HG03108 (cell line): ENCODE results near the gene ACYP2.
"Not testable (repeated sequence)": the region's sequence is repeated elsewhere in the genome, so short reads cannot be mapped to it uniquely, and the experiment has no call there.

Experiments used
- ATAC-seq: cut with Tn5 transposase; IDR thresholded peaks from one replicate; pipeline ENCODE4 v1.9.1; 2021; ENCODE audit warnings: moderate library complexity; ENCODE audit not compliant: unreplicated experiment

ACYP2 gene

GRCh38 chr2:54097124-54097523 lies 18.3 kb upstream of the ACYP2 start:
- no peak for ATAC-seq

- no peak for ATAC-seq
Observed at GRCh38 chr2:54099370-54099769, 16.0 kb upstream of the ACYP2 start.

- peak; percentile 78 for ATAC-seq
Observed at GRCh38 chr2:54099829-54100585, 15.4 kb upstream of the ACYP2 start.

DNA sequence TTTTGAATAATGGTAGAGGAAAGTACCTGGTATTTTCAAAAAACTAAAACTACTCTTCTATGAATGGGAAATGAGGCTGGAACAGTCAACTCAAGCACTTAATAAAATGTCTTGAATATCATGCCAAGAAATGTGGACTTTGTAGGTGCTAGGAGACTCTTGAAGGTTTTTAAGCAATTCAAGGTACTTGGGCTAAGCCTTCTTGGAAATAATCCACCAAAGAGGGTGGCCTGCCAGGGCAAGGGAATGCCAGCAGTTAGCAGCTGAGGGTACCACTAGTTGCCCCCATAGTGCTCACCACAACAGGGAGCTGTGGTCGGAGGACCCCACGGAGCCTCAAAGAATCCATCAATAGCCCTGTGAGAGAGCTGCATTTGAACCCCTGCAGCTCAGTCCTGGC lies 14.6 kb upstream of the ACYP2 start:
- ATAC-seq = no peak

DNA sequence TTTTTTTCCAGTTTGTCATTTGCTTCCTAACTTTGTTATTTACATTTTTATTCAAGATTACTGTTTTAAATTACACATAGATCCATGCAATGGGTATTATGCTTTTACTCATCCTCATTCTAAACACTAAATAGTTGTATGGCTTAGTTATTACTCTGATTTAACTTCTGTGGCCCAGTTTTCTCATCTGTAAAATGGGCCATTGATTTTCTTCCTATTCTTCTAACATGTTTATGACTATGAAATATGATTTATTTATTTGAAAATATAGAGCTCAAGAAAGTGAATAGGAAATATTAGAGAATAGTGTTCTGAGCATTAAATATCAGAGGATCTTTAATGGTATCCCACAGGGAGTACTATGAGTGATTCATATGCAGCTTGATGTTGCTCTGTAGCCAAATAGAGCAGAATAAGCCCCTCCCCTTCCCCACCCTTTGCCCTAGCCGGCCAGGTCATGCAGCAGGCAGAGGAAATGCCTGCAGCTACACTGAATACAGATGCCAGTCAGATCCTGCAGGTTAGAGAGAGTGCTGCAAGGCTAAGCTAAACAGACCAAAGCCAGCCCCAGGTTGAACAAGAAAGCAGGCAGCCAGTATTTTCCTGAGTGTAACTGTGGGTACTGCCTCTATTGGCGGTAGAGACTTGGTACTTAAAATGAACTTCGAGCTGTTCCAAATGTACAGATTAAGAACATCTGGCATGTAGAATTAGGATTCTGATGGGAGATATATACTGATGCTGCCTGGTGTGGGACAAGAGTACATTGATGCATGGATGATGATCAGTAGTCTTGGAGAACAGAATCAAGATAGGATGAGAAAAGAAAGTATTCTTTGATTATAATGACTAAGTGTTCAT lies 11.7 kb upstream of the ACYP2 start:
- peak; percentile 44 for ATAC-seq

DNA sequence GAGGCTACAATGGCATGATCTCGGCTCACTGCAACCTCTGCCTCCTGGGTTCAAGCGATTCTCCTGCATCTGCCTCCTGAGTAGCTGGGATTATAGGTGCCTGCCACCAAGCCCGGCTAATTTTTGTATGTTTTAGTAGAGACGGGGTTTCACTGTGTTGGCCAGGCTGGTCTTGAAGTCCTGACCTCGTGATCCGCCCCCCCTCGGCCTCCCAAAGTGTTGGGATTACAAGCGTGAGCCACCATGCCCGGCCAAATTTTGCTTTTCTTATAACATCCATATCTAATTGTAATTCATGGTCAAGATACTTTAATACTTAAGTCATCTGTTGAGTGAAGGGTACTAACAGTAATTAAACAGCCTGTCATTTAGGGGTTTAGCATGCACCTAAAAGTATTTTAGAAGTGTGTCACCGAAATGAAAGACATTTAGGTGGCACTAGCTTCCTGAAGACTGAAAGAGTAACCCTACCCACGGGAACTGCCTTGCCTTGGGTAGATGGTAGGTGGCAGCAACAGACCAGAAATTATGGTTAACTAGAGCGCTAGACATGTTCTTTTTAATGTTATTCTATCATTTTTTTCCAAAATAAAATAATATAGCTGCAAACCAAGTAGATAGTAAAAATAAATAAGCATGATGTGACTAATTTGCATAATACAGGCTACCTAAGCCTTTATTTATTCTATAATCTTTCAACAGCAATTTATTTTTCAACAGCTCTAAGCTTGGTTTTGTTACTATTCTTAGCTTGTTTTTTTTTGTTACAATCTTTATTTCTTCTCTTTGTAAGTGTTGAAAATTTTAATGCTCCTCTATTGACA lies 8.6 kb upstream of the ACYP2 start:
- ATAC-seq = peak; percentile 62

DNA sequence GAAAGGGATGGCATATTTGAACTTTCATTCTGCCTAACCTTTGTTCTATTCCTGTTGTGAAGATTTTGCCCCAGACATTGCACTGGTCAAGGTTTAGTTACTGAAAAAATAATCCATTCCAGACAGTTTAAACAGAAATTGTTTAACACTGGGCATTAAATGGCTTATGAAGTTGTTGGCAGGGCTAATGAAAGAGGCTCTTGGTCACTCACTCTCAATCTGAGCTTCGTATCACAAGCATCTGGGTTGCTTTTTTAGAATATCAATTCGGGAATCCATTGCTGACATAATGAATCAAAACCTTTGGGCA lies 8.0 kb upstream of the ACYP2 start:
- ATAC-seq = no peak

GRCh38 chr2:54107903-54108615 lies 7.4 kb upstream of the ACYP2 start:
- no peak for ATAC-seq

- no peak for ATAC-seq
Observed at GRCh38 chr2:54109848-54110247, 5.6 kb upstream of the ACYP2 start.

DNA sequence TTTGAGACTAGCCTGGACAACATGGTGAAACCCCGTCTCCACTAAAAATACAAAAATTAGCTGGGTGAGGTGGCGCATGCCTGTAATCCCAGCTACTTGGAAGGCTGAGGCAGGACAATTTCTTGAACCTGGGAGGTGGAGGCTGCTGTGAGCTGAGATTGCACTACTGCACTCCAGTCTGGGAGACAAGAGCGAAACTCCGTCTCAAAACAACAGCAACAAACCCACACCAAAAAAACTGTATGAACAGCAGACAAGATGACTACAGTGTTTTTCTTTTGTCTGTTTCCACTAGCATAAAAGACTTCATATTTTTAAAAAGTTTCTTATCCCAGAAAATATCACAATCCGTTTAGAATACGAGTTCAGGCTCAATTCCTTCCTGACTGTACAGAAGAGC lies 936 bp upstream of the ACYP2 start:
- not testable (repeated sequence) for ATAC-seq

DNA sequence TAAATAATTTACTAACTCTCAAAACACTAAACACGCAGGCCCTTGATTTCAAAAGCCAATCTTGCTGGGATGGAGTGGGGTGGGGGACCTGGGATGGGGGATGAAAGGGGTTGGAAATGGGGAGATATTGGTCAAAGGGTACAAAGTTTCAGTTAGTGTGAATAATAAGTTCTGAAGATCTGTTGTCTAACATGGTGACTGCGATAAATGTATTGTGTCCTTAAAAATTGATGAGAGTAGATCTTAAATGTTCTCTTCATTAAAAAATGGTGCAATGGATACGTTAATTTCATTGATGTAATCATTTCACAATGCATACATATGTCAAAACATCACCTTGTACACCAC lies 505 bp upstream of the ACYP2 start:
- no peak for ATAC-seq

DNA sequence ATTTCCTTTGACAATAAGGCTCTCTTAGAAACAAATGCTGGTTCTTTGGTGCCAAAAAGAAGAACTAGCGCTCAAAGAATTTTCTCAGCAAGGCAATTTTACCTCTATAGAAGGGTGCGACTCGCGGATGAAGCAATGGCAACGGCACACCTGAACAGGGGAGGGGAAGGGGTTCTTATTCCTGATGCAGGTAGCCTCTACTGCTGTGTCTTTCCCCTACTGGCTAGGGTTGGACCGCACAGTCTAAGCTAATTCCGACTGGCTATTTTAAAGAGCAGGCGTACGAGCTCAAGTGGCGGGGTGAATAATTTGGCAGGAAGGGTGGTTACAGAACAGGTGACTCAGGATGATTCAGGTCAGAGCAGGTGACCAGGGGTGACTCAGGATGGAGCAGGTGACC lies 1.2 kb downstream of the ACYP2 start:
- not testable (repeated sequence) for ATAC-seq

DNA sequence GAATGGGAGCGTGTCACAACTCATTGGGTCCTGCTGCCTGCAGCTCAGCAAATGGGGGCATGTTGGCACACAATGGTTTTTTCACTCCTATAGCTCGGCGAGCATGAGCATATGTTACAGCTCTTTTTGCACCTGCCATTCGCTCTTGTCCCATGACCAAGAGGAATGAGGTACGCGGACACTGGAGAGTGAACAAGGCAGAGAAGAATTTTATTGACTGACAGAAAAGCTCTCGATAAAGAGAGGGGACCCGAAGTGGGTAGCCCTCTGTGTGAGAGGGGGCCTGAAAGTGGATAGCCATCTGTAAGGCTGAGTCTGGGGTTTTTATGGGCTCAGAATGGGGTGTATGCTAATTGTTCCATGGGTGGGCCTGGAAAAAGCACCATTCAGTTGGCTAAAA lies 5.5 kb downstream of the ACYP2 start:
- ATAC-seq = no peak

DNA sequence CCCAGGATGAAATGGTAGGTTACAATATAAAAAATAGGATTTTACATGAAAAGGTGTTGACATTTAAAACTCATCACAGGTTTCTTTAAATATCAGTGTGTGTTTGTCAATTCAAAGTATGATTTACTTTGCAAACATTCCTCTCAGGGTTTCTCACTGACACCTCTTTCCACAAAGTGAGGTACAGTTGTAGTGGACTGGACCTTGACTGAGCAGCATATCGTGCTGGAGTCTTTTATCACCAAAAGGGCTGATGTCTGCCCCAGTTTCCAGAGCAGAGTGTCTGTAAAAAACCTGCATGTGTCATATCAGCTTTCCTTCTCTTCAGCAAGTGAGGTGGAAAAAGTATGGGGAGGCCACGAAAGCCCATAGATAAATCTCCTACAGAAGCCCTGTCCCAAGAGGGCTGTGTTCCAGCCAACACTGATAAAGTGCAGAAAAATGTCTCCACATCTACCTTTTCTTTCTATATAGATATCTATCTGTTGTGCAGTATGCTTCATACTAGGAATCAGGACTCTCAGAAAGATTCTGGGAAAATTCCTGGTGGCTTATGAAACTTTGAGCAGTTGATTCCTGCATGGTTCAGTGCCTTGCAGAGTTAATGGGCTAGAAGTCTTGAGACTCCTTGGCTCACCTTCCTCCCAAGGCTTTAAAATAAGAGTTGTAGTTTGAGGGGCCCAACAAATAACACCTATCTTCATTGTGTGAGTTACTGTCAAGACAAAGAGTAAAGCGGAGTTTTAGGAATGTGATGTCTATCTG lies 6.9 kb downstream of the ACYP2 start:
- ATAC-seq = no peak

DNA sequence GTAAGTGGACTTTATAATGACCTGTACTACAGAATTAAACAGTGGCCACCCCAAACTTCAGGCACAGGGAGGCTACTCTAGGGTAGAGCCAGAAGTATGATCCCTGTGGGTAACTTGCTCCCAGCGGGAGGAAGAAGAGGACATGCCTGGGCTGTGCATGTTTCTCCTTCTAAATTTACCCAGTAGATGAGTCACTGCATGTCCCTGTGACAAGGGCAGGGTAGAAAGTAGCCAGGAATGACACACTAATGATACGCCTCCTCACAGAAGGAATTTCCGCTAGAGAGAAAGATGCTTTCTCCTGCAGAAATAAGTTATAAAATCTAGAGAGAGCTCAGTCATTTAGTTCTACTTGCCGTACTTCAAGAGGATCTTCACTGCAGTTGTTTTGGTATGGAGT lies 7.5 kb downstream of the ACYP2 start:
- ATAC-seq = no peak

GRCh38 chr2:54127174-54127573 lies 11.8 kb downstream of the ACYP2 start:
- not testable (repeated sequence) for ATAC-seq

DNA sequence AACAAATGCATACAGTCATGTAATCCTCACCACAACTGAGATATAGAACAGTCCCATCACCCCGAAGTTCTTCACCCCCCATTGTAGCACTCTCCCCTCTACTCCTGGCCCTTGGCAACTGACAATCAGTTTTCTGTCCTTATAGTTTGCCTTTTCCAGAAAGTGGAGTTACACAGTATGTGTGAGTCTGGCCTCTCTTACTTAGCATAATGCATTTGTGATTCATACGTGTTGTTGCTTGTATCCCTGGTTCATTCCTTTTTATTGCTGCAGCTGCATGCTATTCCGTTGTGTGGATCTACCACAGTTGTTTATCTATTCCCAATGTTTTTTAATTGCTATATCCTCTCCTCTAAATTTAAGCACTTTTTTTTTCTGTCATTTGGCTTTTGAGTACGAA lies 17.6 kb downstream of the ACYP2 start:
- no peak for ATAC-seq

- ATAC-seq = no peak
Observed at GRCh38 chr2:54139210-54139609, 23.8 kb downstream of the ACYP2 start.

- ATAC-seq = no peak
Observed at GRCh38 chr2:54143780-54144179, 28.4 kb downstream of the ACYP2 start.

DNA sequence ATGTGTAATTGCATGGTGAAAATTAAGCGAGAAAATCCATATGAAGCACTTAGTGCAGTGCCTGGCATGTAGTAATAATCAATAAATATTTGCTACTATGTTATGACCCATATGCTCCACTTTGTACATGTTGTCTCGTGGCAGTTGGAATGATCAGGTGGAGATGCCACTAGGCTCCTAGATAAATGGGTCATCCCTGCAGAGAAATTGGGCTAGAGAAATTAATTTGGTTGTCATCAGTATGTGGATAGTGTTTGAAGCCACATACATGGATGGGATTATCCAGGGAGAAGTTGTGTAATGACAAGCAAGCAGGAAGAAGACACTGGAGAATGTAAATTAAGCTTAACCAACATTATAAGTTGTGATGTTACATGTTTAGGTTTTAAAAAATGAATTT lies 33.0 kb downstream of the ACYP2 start:
- no peak for ATAC-seq
